HUES6 (cell line): ENCODE measurements around the gene HNRNPAB.
"Not testable (repeated sequence)": the region's sequence is repeated elsewhere in the genome, so short reads cannot be mapped to it uniquely, and the experiment has no call there.

Experiments
- H3K27ac ChIP-seq: 2 replicates; pipeline ENCODE4 v1.7.0; 2013; ENCODE audit warnings: low read depth, mild to moderate bottlenecking, low read length, inconsistent platforms
- H3K27me3 ChIP-seq: 2 replicates; pipeline ENCODE4 v1.6.1; 2013; ENCODE audit warnings: low read length; ENCODE audit not compliant: control insufficient read depth, insufficient read depth
- H3K36me3 ChIP-seq: 2 replicates; pipeline ENCODE4 v1.6.1; 2013; ENCODE audit warnings: low read length; ENCODE audit not compliant: control insufficient read depth, insufficient read depth
- H3K4me1 ChIP-seq: 2 replicates; pipeline ENCODE4 v1.6.1; 2013; ENCODE audit warnings: low read length; ENCODE audit not compliant: control insufficient read depth, insufficient read depth
- H3K4me3 ChIP-seq: 2 replicates; pipeline ENCODE4 v1.5.1; 2013; ENCODE audit warnings: low read depth, low read length
- H3K9ac ChIP-seq: one replicate; pipeline ENCODE4 v1.6.1; 2013; ENCODE audit warnings: mild to moderate bottlenecking, low read length
- H3K9me3 ChIP-seq: 2 replicates; pipeline ENCODE4 v1.6.1; 2013; ENCODE audit warnings: low read depth, low read length; ENCODE audit not compliant: control insufficient read depth, insufficient read depth

Gene HNRNPAB

DNA sequence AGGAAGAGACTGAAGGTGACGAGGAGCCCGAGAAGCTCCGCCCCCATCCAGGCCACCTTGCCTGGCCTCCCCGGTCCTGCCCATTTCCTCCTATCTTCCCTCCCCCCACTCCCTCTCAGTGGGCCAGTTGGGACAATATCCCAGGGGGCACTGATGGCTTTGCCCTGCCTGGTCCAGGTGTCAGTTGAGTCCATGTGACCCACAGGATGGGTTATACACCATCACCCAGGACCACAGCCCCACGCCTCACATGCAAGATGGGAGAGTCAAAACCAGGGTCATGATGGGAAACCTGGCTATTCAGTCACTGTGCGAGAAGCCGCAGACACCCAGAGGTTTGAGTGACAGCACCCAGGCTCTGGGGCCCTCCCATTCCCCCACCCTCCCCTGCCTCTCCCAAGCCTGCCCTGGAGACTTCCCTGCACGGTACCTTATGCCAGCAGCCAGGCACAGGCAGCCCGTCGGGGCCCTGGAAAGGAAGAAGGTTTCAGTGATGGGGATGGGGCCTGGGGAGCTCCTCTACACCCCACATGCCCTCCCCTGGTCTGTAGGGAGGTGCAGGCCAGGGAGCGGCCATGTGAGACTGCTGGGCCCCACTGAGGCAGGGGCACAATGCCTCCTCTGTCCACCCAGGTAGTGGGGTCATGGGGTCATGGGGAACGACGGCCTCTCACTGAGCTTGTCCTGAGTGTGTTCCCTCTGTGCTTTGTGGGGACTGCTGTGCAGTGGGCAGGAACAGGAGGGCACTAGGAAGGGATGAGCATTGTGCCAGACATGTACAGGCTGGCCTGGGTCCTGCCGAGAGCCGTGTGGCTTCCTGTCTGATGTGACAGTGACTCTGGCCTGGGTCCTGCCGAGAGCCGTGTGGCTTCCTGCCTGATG is 34.6 kb downstream of the HNRNPAB start:
- Histone ChIP-seq H3K9ac (no peak overlapping the region), H3K9me3 (no peaks in the 10 kb centered on the region), H3K27me3 (no peaks in the 10 kb centered on the region), H3K36me3 (no peaks in the 10 kb centered on the region), H3K27ac (no peak overlapping the region), H3K4me3 (no peak overlapping the region), H3K4me1 (peaks cover 11% of the 10 kb centered on the region; the same call in 1 of the 2 replicates)

DNA sequence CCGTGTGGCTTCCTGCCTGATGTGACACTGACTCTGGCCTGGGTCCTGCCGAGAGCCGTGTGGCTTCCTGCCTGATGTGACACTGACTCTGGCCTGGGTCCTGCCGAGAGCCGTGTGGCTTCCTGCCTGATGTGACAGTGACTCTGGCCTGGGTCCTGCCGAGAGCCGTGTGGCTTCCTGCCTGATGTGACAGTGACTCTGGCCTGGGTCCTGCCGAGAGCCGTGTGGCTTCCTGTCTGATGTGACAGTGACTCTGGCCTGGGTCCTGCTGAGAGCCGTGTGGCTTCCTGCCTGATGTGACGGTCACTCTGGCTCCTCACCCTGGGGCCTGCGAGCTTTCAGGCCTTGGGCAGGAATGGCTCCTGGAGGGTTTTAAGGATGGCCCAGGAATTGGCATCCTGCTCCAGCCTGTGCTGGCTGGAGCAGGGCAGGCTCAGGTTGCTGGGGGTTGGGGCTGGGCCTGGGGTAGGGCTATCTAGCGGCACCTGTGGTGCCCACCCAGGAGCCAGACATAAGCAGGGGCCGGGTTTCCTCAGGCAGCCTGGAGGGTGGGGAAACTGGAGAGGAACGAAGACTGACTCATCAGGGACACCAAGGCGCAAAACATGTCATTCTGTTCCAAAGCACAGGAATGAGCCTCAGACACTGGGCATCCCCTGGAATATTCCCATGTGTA is 35.4 kb downstream of the HNRNPAB start:
- not testable (repeated sequence) for H3K9ac ChIP-seq, H3K27ac ChIP-seq, H3K27me3 ChIP-seq, H3K36me3 ChIP-seq, H3K4me3 ChIP-seq, H3K9me3 ChIP-seq, H3K4me1 ChIP-seq

DNA sequence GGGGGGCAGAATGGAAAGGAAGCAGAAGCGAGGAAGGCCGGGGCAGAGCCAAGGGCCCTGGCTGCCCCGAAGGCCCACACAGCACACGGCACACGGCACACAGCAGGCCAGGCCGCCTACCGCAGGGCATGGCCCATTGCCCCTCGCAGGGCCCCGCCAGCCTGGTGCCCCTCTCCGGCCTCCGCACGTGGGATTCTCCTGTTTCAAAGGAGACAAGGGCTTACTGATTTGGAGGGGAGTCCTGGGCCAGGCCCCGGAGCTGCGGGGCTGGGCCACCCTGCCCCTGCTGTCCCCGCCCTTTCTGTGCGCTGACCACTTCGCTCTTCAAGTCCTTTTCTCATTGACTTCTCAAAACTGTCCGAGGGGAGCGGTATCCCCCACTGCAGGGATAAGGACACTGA is 36.0 kb downstream of the HNRNPAB start:
- H3K27me3 ChIP-seq = no peaks in the 10 kb centered on the region
- H3K27ac ChIP-seq = no peak overlapping the region
- no peaks in the 10 kb centered on the region for H3K36me3 ChIP-seq
- H3K4me1 ChIP-seq = peaks cover 6% of the 10 kb centered on the region; the same call in 1 of the 2 replicates
- H3K4me3 ChIP-seq = no peak overlapping the region
- H3K9ac ChIP-seq = no peak overlapping the region
- H3K9me3 ChIP-seq = no peaks in the 10 kb centered on the region

- no peak overlapping the region for H3K4me3 ChIP-seq
- H3K27ac ChIP-seq = no peak overlapping the region
Measured at GRCh38 chr5:178240766-178241165, 36.4 kb downstream of the HNRNPAB start.

DNA sequence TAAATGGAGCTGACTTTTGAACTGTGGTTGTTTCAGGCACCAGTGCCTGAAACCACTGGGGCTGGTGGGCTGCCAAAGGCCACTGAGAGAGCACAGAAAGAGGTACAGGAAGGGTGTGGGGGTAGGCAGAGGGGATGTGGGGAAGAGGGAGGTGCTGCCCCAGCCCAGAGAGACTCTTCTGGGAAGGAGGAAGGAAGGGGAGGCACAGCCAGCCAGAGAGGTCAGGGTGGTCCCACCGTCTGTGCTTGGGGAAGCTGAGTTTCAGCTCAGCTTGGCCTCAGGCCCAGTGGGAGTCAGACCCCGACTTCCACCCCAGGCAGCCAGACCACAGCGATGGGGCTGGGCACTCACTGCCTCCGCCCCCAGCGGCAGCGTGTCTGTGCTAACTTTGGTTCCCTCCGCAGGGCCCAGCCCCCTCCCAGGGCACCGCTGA is 36.9 kb downstream of the HNRNPAB start:
- Histone ChIP-seq H3K36me3 (no peaks in the 10 kb centered on the region), H3K27me3 (no peaks in the 10 kb centered on the region), H3K4me3 (no peak overlapping the region), H3K4me1 (peaks cover 6% of the 10 kb centered on the region; the same call in 1 of the 2 replicates), H3K27ac (no peak overlapping the region), H3K9me3 (no peaks in the 10 kb centered on the region), H3K9ac (no peak overlapping the region)

More at GRCh38 chr5:178240766-178241165, 36.4 kb downstream of the HNRNPAB start:
- no peaks in the 10 kb centered on the region for H3K36me3 ChIP-seq
- H3K9ac ChIP-seq = no peak overlapping the region
- H3K27me3 ChIP-seq = no peaks in the 10 kb centered on the region
- no peaks in the 10 kb centered on the region for H3K9me3 ChIP-seq
- H3K4me1 ChIP-seq = peaks cover 6% of the 10 kb centered on the region; the same call in 1 of the 2 replicates

DNA sequence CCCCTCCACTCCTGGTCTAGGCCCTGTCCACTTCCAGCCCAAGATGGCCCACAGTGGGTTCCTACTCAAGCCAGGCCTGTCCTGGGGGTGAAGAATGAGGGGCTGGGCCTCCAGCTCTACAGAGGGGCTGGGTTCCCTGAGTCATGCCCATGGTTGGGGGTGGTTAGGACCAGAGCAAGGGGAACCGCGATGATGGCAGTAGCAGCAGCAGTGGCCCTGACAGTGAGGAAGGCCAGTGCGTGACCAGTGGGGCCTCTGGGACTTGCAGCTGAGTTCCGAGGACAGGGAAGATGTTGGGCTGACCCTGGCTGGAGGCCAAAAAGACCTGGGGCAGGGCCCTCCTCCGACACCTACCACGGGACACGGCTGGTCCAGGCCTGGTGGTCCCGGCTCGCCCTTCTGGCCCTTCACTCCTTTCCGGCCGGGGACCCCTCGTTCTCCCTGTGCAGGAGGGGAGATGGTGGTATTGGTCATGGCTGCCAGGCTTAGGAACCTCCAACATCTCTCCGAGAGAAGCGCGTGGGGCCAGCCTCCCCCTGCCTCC is 37.4 kb downstream of the HNRNPAB start:
- no peaks in the 10 kb centered on the region for H3K36me3 ChIP-seq
- H3K9me3 ChIP-seq = no peaks in the 10 kb centered on the region
- H3K27ac ChIP-seq = no peak overlapping the region
- H3K27me3 ChIP-seq = no peaks in the 10 kb centered on the region
- H3K4me1 ChIP-seq = peaks cover 7% of the 10 kb centered on the region; the same call in 1 of the 2 replicates
- H3K4me3 ChIP-seq = no peak overlapping the region
- no peak overlapping the region for H3K9ac ChIP-seq

DNA sequence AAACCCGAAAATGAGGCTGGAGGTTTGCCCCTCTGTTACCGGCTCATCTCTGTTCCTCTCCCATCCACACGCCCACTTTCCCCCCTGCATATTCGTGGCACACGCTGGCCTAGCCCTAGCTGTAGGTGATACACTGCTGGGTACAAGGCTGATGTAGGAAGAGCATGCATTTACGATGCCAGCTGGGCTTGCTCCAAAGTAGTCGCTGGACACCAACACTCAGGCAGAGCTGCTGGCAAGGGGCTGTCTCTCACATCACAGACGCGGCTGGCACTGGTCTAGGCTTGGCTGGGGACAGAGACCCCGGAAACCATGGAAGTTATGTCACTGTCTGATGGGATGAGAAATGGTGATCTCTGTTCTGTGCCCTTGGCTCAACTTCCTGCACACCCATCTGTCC is 38.1 kb downstream of the HNRNPAB start:
- Histone ChIP-seq H3K9ac (no peak overlapping the region), H3K4me1 (peaks cover 9% of the 10 kb centered on the region; the same call in 1 of the 2 replicates), H3K27ac (no peak overlapping the region), H3K36me3 (no peaks in the 10 kb centered on the region), H3K4me3 (no peak overlapping the region), H3K27me3 (no peaks in the 10 kb centered on the region), H3K9me3 (no peaks in the 10 kb centered on the region)

DNA sequence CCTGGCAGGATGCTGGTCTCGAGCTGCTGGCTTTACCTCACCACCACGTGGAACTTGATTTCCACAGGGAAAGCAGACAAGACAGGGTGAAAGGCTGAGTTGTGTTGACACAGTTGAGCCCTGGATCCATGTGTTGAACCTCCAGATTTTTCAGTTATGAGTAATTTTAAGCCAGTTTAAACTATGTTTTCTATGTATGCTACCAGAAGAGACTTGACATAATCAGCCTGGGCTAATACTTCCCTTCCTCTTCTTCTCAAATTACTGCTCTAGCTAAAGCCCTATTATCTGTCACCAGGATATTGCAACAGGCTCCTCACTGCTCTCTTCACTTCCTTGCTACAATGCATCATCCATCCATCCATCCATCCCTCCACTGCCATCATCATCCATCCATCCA is 40.2 kb downstream of the HNRNPAB start:
- no peaks in the 10 kb centered on the region for H3K9me3 ChIP-seq
- no peaks in the 10 kb centered on the region for H3K36me3 ChIP-seq
- H3K27me3 ChIP-seq = no peaks in the 10 kb centered on the region
- H3K4me1 ChIP-seq = peaks cover 3% of the 10 kb centered on the region; the same call in 1 of the 2 replicates
- H3K4me3 ChIP-seq = no peak overlapping the region
- H3K27ac ChIP-seq = no peak overlapping the region
- no peak overlapping the region for H3K9ac ChIP-seq

DNA sequence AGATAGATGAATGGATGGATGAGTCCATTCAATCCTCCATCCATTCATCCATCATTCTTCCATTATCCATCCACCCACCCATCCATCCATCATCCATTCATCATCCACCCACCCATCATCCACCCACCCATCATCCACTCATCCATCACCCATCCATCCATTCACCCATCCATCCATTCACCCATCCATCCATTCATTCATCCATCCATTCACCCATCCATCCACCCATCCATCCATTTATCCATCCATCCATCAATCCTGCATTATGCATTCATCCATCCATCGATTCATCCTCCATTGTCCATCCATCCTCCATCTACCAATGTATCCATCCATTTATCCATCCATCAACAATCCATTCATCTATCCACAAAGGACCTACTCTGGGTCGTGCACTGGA is 41.1 kb downstream of the HNRNPAB start:
- no peak overlapping the region for H3K9ac ChIP-seq
- H3K27me3 ChIP-seq = no peaks in the 10 kb centered on the region

DNA sequence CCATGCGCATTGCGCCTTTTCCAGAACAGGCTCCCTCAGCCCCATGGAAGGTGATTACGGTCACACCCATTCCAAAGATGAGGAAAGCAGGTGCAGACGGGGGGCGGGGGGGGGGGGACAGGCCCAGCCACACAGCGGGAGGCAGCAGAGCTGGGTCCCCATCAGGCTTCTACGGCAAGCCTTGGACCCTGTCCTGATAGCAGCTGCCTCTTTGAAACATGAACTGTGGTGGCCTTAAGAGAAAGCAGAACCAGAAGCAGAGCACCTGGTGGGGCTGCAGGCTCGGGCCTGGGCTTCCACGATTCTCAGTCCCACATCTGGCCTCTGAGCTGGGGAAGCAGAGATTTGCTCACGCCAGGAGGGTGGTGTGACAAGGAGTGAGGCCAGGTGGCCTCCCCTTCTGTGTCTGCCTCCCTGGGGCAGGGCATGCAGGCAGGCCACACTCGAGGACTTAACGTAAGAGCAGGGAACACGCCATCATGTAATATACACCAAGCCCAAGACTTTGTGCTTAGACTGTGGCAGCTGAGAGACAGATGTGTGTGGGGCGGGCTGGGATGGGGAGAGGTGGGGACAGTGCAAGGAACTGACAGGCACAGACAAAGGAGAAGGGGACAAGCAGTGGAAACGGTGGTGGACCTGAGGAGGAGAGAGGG is 42.4 kb downstream of the HNRNPAB start:
- Histone ChIP-seq H3K4me1 (peaks cover 3% of the 10 kb centered on the region; the same call in 1 of the 2 replicates), H3K27me3 (no peaks in the 10 kb centered on the region), H3K9ac (no peak overlapping the region), H3K27ac (no peak overlapping the region), H3K36me3 (no peaks in the 10 kb centered on the region), H3K4me3 (no peak overlapping the region), H3K9me3 (no peaks in the 10 kb centered on the region)

More for the DNA sequence above, 41.1 kb downstream of the HNRNPAB start:
- H3K4me3 ChIP-seq = no peak overlapping the region
- H3K36me3 ChIP-seq = no peaks in the 10 kb centered on the region
- H3K4me1 ChIP-seq = peaks cover 3% of the 10 kb centered on the region; the same call in 1 of the 2 replicates
- H3K9me3 ChIP-seq = no peaks in the 10 kb centered on the region
- no peak overlapping the region for H3K27ac ChIP-seq
